ENCODE data around the gene GPR137C.

Gene GPR137C

DNA sequence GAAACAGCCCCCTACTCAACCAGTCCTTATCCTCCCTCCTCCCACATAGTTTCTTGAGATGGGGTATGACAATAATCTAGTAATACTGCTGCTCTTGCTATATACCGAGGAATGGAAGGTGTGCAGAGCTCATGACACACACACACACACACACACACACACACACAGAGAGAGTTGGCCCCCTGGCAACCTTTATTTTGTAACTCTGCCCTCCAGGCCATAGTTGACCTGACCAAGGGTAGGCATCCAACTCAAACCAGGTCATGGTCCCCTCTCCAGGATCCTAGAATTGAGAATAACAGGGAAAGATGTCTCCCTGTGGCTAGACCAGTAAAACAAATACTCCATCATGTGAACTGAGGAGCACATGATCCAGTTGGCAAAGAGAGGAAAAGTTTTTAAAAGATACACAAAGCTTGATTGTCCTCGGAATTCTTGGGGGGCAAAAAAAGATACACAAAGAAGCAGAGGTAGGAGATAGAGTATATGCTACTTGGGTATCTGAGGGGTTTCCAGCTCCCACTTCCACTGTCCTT, 131.4 kb downstream of the GPR137C start:
- no peak for DNase-seq

DNA sequence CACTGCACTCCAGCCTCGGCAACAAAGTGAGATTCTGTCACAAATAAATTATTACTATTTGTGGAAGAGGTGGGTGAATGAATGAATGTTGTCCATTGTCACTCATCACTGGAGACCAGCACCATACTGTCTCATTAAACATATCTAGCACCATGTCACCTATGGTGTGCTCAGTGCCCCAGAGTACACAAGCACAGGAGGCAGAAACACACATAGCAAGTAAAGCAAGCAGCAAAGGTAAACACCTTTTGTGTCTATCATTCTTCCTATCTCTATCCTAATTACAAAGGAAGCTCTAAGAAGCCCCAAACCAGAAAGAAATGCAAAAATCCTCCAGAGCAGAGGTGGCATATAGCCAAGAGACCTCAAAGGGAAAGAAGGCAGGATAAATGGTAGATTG, 133.5 kb downstream of the GPR137C start:
- DNase-seq = no peak

All from activated CD8-positive, alpha-beta memory T cell treated with anti-CD3 and anti-CD28 coated beads, Interleukin-2, amount 50 U/mL, for 4 hours (primary cell).